OCI-LY1 (cell line): ENCODE data around the gene KRT3.

Experiments used
- H2AFZ ChIP-seq: fragments of 200-600 bp; sonication (generic), shearing (Covaris generic); 2 replicates; pipeline ENCODE4 v1.6.0; 2014; ENCODE audit warnings: antibody characterized with exemption, mild to moderate bottlenecking, low read length
- H3F3A ChIP-seq: fragments of 200-600 bp; sonication (generic), shearing (Covaris generic); 2 replicates; pipeline ENCODE4 v1.6.0; 2014; ENCODE audit warnings: mild to moderate bottlenecking, antibody characterized with exemption, low read length, moderate library complexity; ENCODE audit not compliant: insufficient read depth
- H3K27ac ChIP-seq: fragments of 200-600 bp; sonication (generic); 2 replicates; pipeline ENCODE4 v1.5.1; 2014; ENCODE audit warnings: low read length, mixed run types, mild to moderate bottlenecking, low read depth; ENCODE audit not compliant: poor library complexity, severe bottlenecking
- H3K27me3 ChIP-seq: fragments of 200-600 bp; sonication (generic); 2 replicates; pipeline ENCODE4 v1.6.0; 2014; ENCODE audit warnings: antibody characterized with exemption, mild to moderate bottlenecking, low read length, moderate library complexity; ENCODE audit not compliant: insufficient read depth
- H3K36me3 ChIP-seq: fragments of 200-600 bp; sonication (generic); 2 replicates; pipeline ENCODE4 v1.6.1; 2014; ENCODE audit warnings: mild to moderate bottlenecking, antibody characterized with exemption, low read length, moderate library complexity, mixed read lengths; ENCODE audit not compliant: insufficient read depth
- H3K4me1 ChIP-seq: fragments of 200-600 bp; sonication (generic); 2 replicates; pipeline ENCODE4 v1.5.1; 2014; ENCODE audit warnings: mild to moderate bottlenecking, low read length, moderate library complexity; ENCODE audit not compliant: insufficient read depth, severe bottlenecking
- H3K4me2 ChIP-seq: fragments of 200-600 bp; sonication (generic), shearing (Covaris generic); 2 replicates; pipeline ENCODE4 v1.6.1; 2014; ENCODE audit warnings: low read length
- H3K4me3 ChIP-seq: fragments of 200-600 bp; sonication (generic); 2 replicates; pipeline ENCODE4 v1.5.1; 2014; ENCODE audit warnings: low read length, low read depth, mild to moderate bottlenecking, mixed read lengths; ENCODE audit not compliant: poor library complexity, severe bottlenecking
- H3K79me2 ChIP-seq: fragments of 200-600 bp; shearing (Covaris generic); 2 replicates; pipeline ENCODE4 v1.6.1; 2016; ENCODE audit warnings: mixed run types, low read length, mixed read lengths; ENCODE audit not compliant: insufficient read depth
- H3K9ac ChIP-seq: fragments of 200-600 bp; sonication (generic), shearing (Covaris generic); 2 replicates; pipeline ENCODE4 v1.6.1; 2014; ENCODE audit warnings: mild to moderate bottlenecking, low read length, mixed read lengths
- H3K9me2 ChIP-seq: fragments of 200-600 bp; sonication (generic), shearing (Covaris generic); 2 replicates; pipeline ENCODE4 v1.6.1; 2014; ENCODE audit warnings: low read depth, mild to moderate bottlenecking, low read length, mixed read lengths
- H3K9me3 ChIP-seq: fragments of 200-600 bp; shearing (Covaris generic); 2 replicates; pipeline ENCODE4 v1.6.1; 2014; ENCODE audit warnings: low read length, mixed read lengths
- H4K20me1 ChIP-seq: fragments of 200-600 bp; sonication (generic), shearing (Covaris generic); 2 replicates; pipeline ENCODE4 v1.6.0; 2016; ENCODE audit warnings: mild to moderate bottlenecking, low read length; ENCODE audit not compliant: insufficient read depth
- CTCF ChIP-seq: fragments of 200-600 bp; sonication (generic), shearing (Covaris generic); IDR thresholded peaks from 2 replicates; pipeline ENCODE4 v1.5.1; 2017; ENCODE audit warnings: mild to moderate bottlenecking, antibody characterized with exemption, low read length, moderate library complexity, mixed read lengths
- EZH2 ChIP-seq: fragments of 200-600 bp; sonication (generic), shearing (Covaris generic); IDR thresholded peaks from 2 replicates; pipeline ENCODE4 v1.8.0; 2017; ENCODE audit warnings: borderline replicate concordance, mixed run types, mild to moderate bottlenecking, antibody characterized with exemption, low read length, moderate library complexity, mixed read lengths

Gene KRT3

GRCh38 chr12:52812749-52813148 lies 16.8 kb upstream of the KRT3 start:
- H3K27me3 ChIP-seq: peaks cover 3% of the 10 kb centered on the region; the same call in 1 of the 2 replicates
- H3K9me3 ChIP-seq: no peaks in the 10 kb centered on the region
- no peak for TF ChIP-seq EZH2
- no peak for TF ChIP-seq CTCF
- no peak overlapping the region for H3K4me3 ChIP-seq
- H3K9ac ChIP-seq: no peak overlapping the region
- no peak overlapping the region for H3K27ac ChIP-seq
- no peaks in the 10 kb centered on the region for H3F3A ChIP-seq
- no peaks in the 10 kb centered on the region for H3K4me1 ChIP-seq
- H3K4me2 ChIP-seq: no peak overlapping the region
- no peaks in the 10 kb centered on the region for H3K79me2 ChIP-seq
- no peak overlapping the region for H2AFZ ChIP-seq
- no peaks in the 10 kb centered on the region for H3K9me2 ChIP-seq
- H3K36me3 ChIP-seq: no peaks in the 10 kb centered on the region
- H4K20me1 ChIP-seq: no peaks in the 10 kb centered on the region

GRCh38 chr12:52812073-52812400 lies 16.1 kb upstream of the KRT3 start:
- H3K4me2 ChIP-seq: no peak overlapping the region
- no peak for TF ChIP-seq EZH2
- TF ChIP-seq CTCF: no peak
- H3K79me2 ChIP-seq: no peaks in the 10 kb centered on the region
- H4K20me1 ChIP-seq: no peaks in the 10 kb centered on the region
- no peak overlapping the region for H3K9ac ChIP-seq
- no peaks in the 10 kb centered on the region for H3K9me2 ChIP-seq
- H3K27me3 ChIP-seq: peaks cover 3% of the 10 kb centered on the region; the same call in 1 of the 2 replicates
- H3K9me3 ChIP-seq: no peaks in the 10 kb centered on the region
- H2AFZ ChIP-seq: no peak overlapping the region
- H3K36me3 ChIP-seq: no peaks in the 10 kb centered on the region
- H3F3A ChIP-seq: no peaks in the 10 kb centered on the region
- H3K27ac ChIP-seq: no peak overlapping the region
- no peaks in the 10 kb centered on the region for H3K4me1 ChIP-seq
- no peak overlapping the region for H3K4me3 ChIP-seq

- peaks cover 3% of the 10 kb centered on the region; the same call in 1 of the 2 replicates for H3K27me3 ChIP-seq
- H4K20me1 ChIP-seq: no peaks in the 10 kb centered on the region
- H3K4me1 ChIP-seq: no peaks in the 10 kb centered on the region
- no peak overlapping the region for H3K4me2 ChIP-seq
- no peak overlapping the region for H3K4me3 ChIP-seq
- no peaks in the 10 kb centered on the region for H3K36me3 ChIP-seq
- H3K9me2 ChIP-seq: no peaks in the 10 kb centered on the region
- H3K79me2 ChIP-seq: no peaks in the 10 kb centered on the region
- H2AFZ ChIP-seq: no peak overlapping the region
- no peak overlapping the region for H3K9ac ChIP-seq
- H3F3A ChIP-seq: no peaks in the 10 kb centered on the region
- no peak for TF ChIP-seq CTCF
- TF ChIP-seq EZH2: no peak
- no peaks in the 10 kb centered on the region for H3K9me3 ChIP-seq
- H3K27ac ChIP-seq: no peak overlapping the region
Observed at GRCh38 chr12:52811191-52812072, 15.5 kb upstream of the KRT3 start.
